Measurements from ENCODE around the gene TMEM125. TPM values are rescaled to one million over a fixed set of nuclear protein-coding genes. Genes with fewer than 3 reads are reported as not detected.
A peak's percentile ranks its signal among the peaks of the same experiment; 100 is the strongest.

Gene TMEM125
- polyA plus RNA-seq (2013, experiment 1 of 2): 1.1 TPM
- polyA plus RNA-seq (2013, experiment 2 of 2): 0.81 TPM

DNA sequence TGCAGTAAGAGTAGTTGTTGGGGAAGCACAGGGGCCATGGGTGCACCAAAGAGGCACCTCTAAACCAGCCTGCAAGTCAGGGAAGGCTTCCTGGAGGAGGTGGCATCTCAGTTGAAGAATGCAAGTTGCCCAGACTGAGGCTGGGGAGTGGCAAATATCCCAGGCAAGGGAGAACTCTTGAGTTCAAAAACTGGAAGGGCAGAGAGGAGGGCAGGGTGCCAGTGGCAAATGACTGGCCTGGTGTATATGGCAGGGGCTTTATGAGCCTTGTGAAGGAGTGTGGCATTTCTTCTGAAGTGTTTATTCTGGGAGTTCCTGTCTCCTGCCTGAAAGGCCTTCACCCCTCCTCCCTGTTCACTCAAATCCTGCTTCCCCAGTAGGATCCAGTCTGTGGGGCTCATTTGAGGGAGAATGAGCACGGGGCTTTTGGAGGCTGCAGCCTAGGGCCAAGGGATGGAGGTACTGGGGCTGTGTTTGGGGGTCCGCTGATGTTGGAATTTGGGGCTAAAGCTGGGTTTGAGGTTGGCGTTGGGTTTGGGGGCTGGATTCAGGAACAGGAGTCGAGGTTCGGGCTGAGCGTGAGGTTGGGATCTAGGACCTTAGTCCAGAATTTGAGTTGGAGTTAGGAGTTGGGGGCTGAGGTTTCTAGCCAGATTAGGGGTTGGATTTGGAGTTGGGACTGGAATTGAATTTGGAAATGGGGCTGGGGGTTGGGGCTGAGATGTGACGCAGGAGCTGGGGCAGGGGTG lies at the start of gene TMEM125:
TSS of gene TMEM125 (plus strand) at position 357 of the 749 bp plus-strand sequence. CDS start 2,740 bp downstream, outside the sequence.
- H3K27ac ChIP-seq (ENCODE audit: low read depth, low read length, severe bottlenecking): no peak within 1 kb of the TSS
- peak within 1 kb of the TSS; percentile 16 for H3K4me3 ChIP-seq (ENCODE audit: extremely low read depth, insufficient read depth, low read length, poor library complexity, severe bottlenecking)
- peaks cover 12% of the 10 kb centered on the region for H3K9me3 ChIP-seq (ENCODE audit: control insufficient read depth, low read length)
- peaks cover 15% of the 10 kb centered on the region for H3K4me1 ChIP-seq (ENCODE audit: control insufficient read depth, insufficient read depth, low read length, poor library complexity, severe bottlenecking)
- 89 to 92% methylated on average over 6 to 7 of the region's 7 CpGs for WGBS, 2 experiments (ENCODE audit: insufficient coverage in 2 of 2)
- H3K36me3 ChIP-seq (ENCODE audit: control insufficient read depth, insufficient read depth, low read length): no peaks in the 10 kb centered on the region

DNA sequence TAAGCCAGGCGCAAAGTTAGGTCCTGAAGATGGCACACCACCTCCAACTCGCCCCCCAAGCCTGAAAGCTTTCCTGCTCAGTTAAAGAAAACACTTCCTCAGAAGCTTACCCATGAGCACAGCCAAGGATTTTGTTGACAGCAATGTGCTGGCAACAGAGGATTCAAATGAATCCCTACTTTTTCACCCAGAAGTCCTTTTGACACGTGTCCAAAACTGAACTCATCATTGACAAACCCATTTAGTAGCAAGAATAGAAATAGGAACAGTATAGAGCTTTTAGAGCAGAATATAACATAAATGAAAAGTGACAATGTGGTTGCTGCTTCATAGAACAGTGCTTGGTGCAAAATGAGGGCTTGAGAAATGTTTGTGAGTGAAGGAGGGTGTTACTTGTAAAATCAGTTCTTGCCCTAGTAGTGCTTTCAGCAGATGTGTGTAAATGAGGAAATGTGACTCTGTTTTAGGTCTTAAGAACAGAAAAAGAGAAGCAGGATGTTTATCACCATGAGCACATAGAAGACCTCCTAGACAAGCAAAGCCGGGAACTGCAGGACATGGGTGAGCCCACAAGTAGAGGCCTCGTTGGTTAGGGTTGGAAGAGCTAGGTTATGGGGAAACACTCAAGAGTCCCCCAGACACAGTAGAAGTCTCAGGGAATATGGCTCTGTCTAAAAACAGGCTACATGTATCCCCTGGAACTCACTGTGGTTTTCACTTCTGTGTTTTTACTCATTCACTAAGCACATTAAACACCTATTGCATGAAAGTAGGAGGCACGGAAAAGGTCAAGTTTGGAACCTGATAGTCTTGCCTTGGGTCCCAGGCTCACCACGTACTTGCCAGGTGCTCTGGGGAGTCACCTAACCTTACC lies 48.6 kb upstream of the TMEM125 start:
- Histone ChIP-seq H3K4me3 (ENCODE audit: extremely low read depth, insufficient read depth, low read length, poor library complexity, severe bottlenecking) (no peak overlapping the region), H3K4me1 (ENCODE audit: control insufficient read depth, insufficient read depth, low read length, poor library complexity, severe bottlenecking) (peaks cover 6% of the 10 kb centered on the region), H3K36me3 (ENCODE audit: control insufficient read depth, insufficient read depth, low read length) (no peaks in the 10 kb centered on the region), H3K9me3 (ENCODE audit: control insufficient read depth, low read length) (no peaks in the 10 kb centered on the region), H3K27ac (ENCODE audit: low read depth, low read length, severe bottlenecking) (no peak overlapping the region)
- WGBS, 2 experiments (ENCODE audit: insufficient coverage in 2 of 2): 94% methylated on average over 6 of the region's 7 CpGs

DNA sequence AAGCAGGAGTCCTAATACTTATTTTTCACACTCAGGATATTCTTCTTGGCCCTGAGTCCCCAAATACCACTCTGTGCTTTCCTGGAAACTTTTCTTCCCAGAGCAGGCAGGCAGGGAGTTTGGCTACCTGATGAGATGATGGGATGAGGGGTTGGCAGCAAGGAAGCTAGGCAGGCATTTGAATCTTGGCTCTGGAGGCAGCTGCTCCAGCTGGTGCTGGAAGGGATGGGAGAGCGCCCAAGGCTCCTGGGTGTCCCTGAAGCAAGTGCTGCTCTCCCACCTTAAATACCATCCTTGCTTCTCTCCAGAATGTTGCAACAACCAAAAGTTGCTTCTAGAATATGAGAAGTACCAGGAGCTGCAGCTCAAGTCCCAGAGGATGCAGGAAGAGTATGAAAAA lies 48.0 kb upstream of the TMEM125 start:
- Histone ChIP-seq H3K4me1 (ENCODE audit: control insufficient read depth, insufficient read depth, low read length, poor library complexity, severe bottlenecking) (no peaks in the 10 kb centered on the region), H3K27ac (ENCODE audit: low read depth, low read length, severe bottlenecking) (no peak overlapping the region), H3K9me3 (ENCODE audit: control insufficient read depth, low read length) (no peaks in the 10 kb centered on the region), H3K4me3 (ENCODE audit: extremely low read depth, insufficient read depth, low read length, poor library complexity, severe bottlenecking) (no peak overlapping the region), H3K36me3 (ENCODE audit: control insufficient read depth, insufficient read depth, low read length) (no peaks in the 10 kb centered on the region)
- WGBS, 2 experiments (ENCODE audit: insufficient coverage in 2 of 2): no CpG with 5 or more reads among the region's 1 CpG

DNA sequence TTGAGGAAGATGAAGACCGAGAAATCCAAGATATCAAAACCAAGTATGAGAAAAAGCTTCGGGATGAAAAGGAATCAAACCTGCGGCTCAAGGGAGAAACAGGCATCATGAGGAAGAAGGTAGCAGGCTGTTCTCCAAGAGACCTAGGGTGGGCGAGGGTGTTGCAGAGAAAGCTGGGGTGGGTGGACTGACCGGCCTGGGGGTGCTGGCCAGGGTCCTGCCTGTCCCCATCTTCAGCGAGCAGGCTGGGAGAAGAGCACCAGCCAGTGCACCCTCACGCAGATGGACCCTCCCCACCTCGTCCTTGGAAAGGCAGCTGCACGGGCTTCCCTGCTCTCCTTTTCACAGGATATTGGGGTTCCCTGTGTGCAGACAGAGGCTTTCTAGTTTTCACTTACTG lies 46.9 kb upstream of the TMEM125 start:
- H3K9me3 ChIP-seq (ENCODE audit: control insufficient read depth, low read length): no peaks in the 10 kb centered on the region
- no peaks in the 10 kb centered on the region for H3K36me3 ChIP-seq (ENCODE audit: control insufficient read depth, insufficient read depth, low read length)
- no peak overlapping the region for H3K27ac ChIP-seq (ENCODE audit: low read depth, low read length, severe bottlenecking)
- peaks cover 7% of the 10 kb centered on the region for H3K4me1 ChIP-seq (ENCODE audit: control insufficient read depth, insufficient read depth, low read length, poor library complexity, severe bottlenecking)
- 89 to 94% methylated on average over 5 to 8 of the region's 9 CpGs for WGBS, 2 experiments (ENCODE audit: insufficient coverage in 2 of 2)
- H3K4me3 ChIP-seq (ENCODE audit: extremely low read depth, insufficient read depth, low read length, poor library complexity, severe bottlenecking): no peak overlapping the region

DNA sequence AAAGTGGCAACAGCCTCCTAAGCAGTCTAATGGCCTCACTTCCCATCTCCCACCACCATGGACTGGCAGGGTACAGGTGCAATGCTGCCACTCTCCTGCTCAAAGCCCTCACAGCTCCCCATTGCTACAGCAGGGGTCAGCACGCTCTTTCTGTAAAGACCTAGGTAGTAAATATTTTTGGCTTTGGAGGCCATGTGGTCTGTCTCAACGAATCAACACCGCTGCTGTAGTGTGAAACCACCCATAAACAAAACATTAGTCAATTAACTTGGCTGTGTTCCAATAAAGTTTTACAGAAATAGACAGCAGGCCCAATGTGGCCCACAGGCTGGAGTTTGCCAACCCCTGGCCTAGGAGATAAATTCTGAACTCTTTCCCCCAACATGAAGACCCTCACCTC lies 44.6 kb upstream of the TMEM125 start:
- Histone ChIP-seq H3K27ac (ENCODE audit: low read depth, low read length, severe bottlenecking) (no peak overlapping the region), H3K9me3 (ENCODE audit: control insufficient read depth, low read length) (no peaks in the 10 kb centered on the region), H3K36me3 (ENCODE audit: control insufficient read depth, insufficient read depth, low read length) (no peaks in the 10 kb centered on the region), H3K4me1 (ENCODE audit: control insufficient read depth, insufficient read depth, low read length, poor library complexity, severe bottlenecking) (peaks cover 8% of the 10 kb centered on the region), H3K4me3 (ENCODE audit: extremely low read depth, insufficient read depth, low read length, poor library complexity, severe bottlenecking) (no peak overlapping the region)
- 93% methylated on average over 2 of the region's 3 CpGs; no CpG with 5 or more reads in 1 of the 2 experiments for WGBS, 2 experiments (ENCODE audit: insufficient coverage in 2 of 2)

DNA sequence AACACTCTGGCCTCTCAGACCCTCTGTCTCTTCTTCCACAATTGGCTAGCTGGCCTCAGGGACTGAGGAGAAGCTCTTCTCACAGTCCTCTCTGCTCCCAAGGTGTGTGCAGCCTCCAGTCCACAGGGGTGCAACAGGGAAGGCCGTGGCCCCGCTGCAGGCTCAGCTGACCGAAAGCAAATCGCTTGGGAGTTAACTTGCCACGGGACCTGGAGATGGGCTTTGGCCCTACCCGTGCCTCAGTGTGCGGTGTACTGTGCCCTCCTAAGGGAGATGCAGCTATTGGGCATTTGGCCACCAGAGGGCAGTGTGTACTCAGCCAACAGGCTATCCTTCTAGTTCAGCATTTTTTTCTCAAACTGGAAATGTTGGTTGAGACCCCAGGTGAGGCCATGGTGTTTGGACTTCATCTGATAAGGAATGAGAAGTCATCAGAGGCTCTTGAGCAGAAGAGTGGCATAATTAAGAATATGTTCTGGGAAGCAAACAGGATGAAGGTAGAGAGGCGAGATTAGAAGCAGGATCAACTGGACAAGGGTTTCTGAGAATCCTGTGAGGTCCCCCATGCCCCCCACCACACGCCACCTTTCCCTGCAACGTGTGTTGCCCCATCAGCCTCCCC lies 42.5 kb upstream of the TMEM125 start:
- Histone ChIP-seq H3K4me3 (ENCODE audit: extremely low read depth, insufficient read depth, low read length, poor library complexity, severe bottlenecking) (no peak overlapping the region), H3K27ac (ENCODE audit: low read depth, low read length, severe bottlenecking) (no peak overlapping the region), H3K36me3 (ENCODE audit: control insufficient read depth, insufficient read depth, low read length) (no peaks in the 10 kb centered on the region), H3K4me1 (ENCODE audit: control insufficient read depth, insufficient read depth, low read length, poor library complexity, severe bottlenecking) (peaks cover 19% of the 10 kb centered on the region), H3K9me3 (ENCODE audit: control insufficient read depth, low read length) (no peaks in the 10 kb centered on the region)
- 24 to 32% methylated on average over 10 of the region's 10 CpGs for WGBS, 2 experiments (ENCODE audit: insufficient coverage in 2 of 2)

DNA sequence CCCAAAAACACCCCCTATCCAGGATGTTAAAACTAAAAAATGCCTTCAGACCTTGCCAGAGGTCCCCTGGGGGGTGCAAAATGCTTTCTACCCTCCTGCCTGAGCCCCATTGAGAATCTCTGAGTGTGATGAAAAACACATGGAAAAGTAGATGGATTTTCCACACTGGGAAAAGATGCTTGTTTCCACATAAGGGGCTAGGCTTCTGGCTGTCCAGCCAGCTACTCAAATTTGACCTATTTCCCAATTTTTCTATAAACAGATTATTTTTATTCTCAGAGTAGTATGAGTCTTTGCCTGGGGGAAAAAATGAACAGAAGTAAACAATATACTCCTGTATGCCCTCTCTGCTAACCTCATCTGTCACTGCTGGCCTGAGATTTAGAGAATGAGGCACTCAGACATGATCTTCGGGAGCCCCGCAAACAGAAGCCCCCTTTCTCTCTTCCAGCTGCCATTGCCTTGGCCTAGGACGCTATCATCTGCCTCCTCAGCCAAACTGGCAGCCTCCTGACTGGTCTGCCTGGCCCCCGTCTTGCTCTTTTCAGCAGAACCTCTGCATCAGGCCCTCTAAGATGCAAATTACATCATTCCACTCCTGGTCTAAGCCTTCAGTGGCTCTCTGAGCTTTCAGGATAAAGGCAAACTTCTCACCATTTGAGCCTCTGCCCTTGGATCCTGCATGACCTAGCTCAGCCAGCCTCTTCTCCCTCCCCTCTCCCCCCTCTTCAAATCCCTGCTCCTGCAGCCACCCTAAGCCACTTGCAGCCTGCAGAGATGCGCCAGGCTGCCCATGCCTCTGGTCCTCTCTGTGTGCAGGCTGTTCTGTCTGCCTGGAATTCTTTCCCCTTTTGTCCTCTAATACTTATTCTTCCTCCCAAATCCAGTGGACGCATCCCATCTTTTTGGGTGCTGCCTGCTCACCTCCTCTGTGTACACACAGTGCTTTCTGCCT lies 39.7 kb upstream of the TMEM125 start:
- no peak overlapping the region for H3K27ac ChIP-seq (ENCODE audit: low read depth, low read length, severe bottlenecking)
- H3K4me1 ChIP-seq (ENCODE audit: control insufficient read depth, insufficient read depth, low read length, poor library complexity, severe bottlenecking): peaks cover 25% of the 10 kb centered on the region
- no peak overlapping the region for H3K4me3 ChIP-seq (ENCODE audit: extremely low read depth, insufficient read depth, low read length, poor library complexity, severe bottlenecking)
- no peaks in the 10 kb centered on the region for H3K9me3 ChIP-seq (ENCODE audit: control insufficient read depth, low read length)
- 87 to 89% methylated on average over 4 to 6 of the region's 6 CpGs for WGBS, 2 experiments (ENCODE audit: insufficient coverage in 2 of 2)
- H3K36me3 ChIP-seq (ENCODE audit: control insufficient read depth, insufficient read depth, low read length): no peaks in the 10 kb centered on the region

DNA sequence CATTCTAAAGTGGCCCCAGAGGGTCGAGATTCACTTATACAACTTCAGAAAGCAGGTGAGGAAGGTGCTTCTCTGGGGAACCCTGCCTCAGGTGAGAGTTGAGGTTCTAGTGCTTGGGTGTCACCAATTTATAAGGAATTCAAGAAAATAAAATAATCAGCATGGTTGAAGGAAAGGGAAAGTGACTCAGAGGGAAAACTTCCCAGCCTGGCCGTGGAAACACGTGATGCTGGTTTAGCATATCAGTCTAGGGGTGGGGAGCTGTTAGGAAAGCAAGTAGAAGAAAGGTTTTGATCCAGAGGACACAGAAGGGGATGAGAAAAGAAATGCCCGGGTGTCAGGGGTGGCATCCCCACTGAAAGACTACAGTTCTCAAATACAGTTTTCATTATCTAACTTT lies 37.7 kb upstream of the TMEM125 start:
- H3K4me1 ChIP-seq (ENCODE audit: control insufficient read depth, insufficient read depth, low read length, poor library complexity, severe bottlenecking): peaks cover 24% of the 10 kb centered on the region
- WGBS, 2 experiments (ENCODE audit: insufficient coverage in 2 of 2): 30 to 45% methylated on average over 2 of the region's 4 CpGs
- no peak overlapping the region for H3K4me3 ChIP-seq (ENCODE audit: extremely low read depth, insufficient read depth, low read length, poor library complexity, severe bottlenecking)

DNA sequence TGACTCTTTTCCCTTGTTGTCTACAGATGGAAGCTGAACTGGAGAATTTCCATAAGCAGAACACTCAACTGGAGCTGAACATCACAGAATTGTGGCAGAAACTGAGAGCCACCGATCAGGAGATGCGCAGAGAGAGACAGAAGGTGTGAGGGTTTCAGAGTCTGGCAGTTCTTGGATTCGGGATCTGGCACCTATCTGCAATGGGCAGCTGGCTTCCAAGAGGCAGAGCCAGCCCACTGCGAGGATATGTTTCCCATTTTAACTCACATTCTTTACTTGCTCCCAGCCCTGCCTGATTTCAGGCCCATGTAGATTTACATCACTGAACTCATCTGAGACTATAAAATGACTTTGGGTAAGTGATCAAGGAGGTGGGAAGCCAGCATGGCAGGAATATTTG lies 37.3 kb upstream of the TMEM125 start:
- H3K4me3 ChIP-seq (ENCODE audit: extremely low read depth, insufficient read depth, low read length, poor library complexity, severe bottlenecking): no peak overlapping the region
- WGBS, 2 experiments (ENCODE audit: insufficient coverage in 2 of 2): 94 to 100% methylated on average over 2 to 3 of the region's 4 CpGs

More for the DNA sequence above, 37.7 kb upstream of the TMEM125 start:
- H3K27ac ChIP-seq (ENCODE audit: low read depth, low read length, severe bottlenecking): peak overlapping the region; percentile 5
- no peaks in the 10 kb centered on the region for H3K36me3 ChIP-seq (ENCODE audit: control insufficient read depth, insufficient read depth, low read length)
- H3K9me3 ChIP-seq (ENCODE audit: control insufficient read depth, low read length): no peaks in the 10 kb centered on the region

DNA sequence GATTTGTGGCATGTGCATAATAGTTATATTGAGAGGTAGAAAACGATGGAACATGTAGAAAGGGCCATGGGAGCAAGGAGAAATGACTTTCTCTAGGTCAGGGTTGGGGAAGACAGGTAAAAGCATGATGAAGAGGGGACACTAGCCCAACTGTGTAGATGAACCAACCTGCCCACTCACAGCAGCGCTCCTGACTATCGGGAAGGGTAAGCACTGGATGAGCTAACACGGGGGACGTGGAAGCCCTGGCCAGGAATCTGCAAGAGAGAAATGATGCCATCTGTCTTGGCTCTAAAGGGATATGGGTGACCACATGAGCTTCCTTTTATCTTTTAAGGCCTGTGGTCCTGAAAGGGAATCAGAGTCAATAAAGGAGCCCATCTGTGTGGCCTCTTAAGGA lies 36.2 kb upstream of the TMEM125 start:
- H3K36me3 ChIP-seq (ENCODE audit: control insufficient read depth, insufficient read depth, low read length): no peaks in the 10 kb centered on the region
- H3K27ac ChIP-seq (ENCODE audit: low read depth, low read length, severe bottlenecking): no peak overlapping the region
- peaks cover 17% of the 10 kb centered on the region for H3K4me1 ChIP-seq (ENCODE audit: control insufficient read depth, insufficient read depth, low read length, poor library complexity, severe bottlenecking)
- no peak overlapping the region for H3K4me3 ChIP-seq (ENCODE audit: extremely low read depth, insufficient read depth, low read length, poor library complexity, severe bottlenecking)
- WGBS, 2 experiments (ENCODE audit: insufficient coverage in 2 of 2): 91 to 94% methylated on average over 5 of the region's 5 CpGs
- no peaks in the 10 kb centered on the region for H3K9me3 ChIP-seq (ENCODE audit: control insufficient read depth, low read length)

More for the DNA sequence above, 37.3 kb upstream of the TMEM125 start:
- no peak overlapping the region for H3K27ac ChIP-seq (ENCODE audit: low read depth, low read length, severe bottlenecking)
- H3K4me1 ChIP-seq (ENCODE audit: control insufficient read depth, insufficient read depth, low read length, poor library complexity, severe bottlenecking): peaks cover 22% of the 10 kb centered on the region
- H3K9me3 ChIP-seq (ENCODE audit: control insufficient read depth, low read length): no peaks in the 10 kb centered on the region
- H3K36me3 ChIP-seq (ENCODE audit: control insufficient read depth, insufficient read depth, low read length): no peaks in the 10 kb centered on the region
